K562 (cell line): Measurements from ENCODE around the gene LRP1B. TPM values are rescaled to one million over a fixed set of nuclear protein-coding genes. Genes with fewer than 3 reads are reported as not detected.

Experiments used
- ATAC-seq: fragments of 200-7000 bp; cut with Tn5 transposase; 3 replicates; pipeline ENCODE4 v1.9.1; 2020; ENCODE audit warnings: moderate library complexity
- BruUV-seq: library from RNA; stranded (reverse); fragments of 400-500 nt; replicated peaks from 2 replicates; lab custom pipeline; 2021; lab: Mats Ljungman, UMichigan
- CTCF ChIA-PET: fragments of 300-600 bp; formaldehyde crosslinking; extraction: SDS; loops from one replicate; lab custom pipeline; 2021; ENCODE audit warnings: low intra/inter-chr PET ratio; lab: Yijun Ruan, JAX
- POLR2A ChIA-PET: fragments of 300-600, 350-650 bp; sonication (Branson Sonifier 250); formaldehyde crosslinking; extraction: SDS; loops from one replicate; lab custom pipeline; 2021; ENCODE audit warnings: antibody characterized with exemption, inconsistent platforms; lab: Yijun Ruan, JAX
- DNase-seq, 4 experiments: peaks; one replicate each; pipeline versions ENCODE4 v3.0.0 to v3.0.0-alpha.2; 2011 to 2018; ENCODE audit warnings: low spot score in 3 of 4, mixed read lengths in 3 of 4; ENCODE audit errors: extremely low read depth in 1 of 4
- FAIRE-seq: peaks from 2 replicates; lab custom pipeline; 2011; peaks lifted over from hg19 to GRCh38; lab: Jason Lieb, UNC
- H2AFZ ChIP-seq: 2 replicates; pipeline ENCODE4 v1.6.0; 2011; ENCODE audit warnings: low read depth, low read length, control low read depth, inconsistent platforms
- H3K27ac ChIP-seq: fragments of 200-600 bp; 3 replicates; pipeline ENCODE4 v1.8.0; 2011; ENCODE audit warnings: low read depth, mild to moderate bottlenecking, control low read depth, inconsistent platforms, low read length, moderate library complexity, mixed read lengths; ENCODE audit errors: extremely low read depth
- H3K27me3 ChIP-seq, 2 experiments: fragments of 300-600 bp in 1 of 2; 2 replicates in 1 of 2; 3 replicates in 1 of 2; pipeline versions ENCODE4 v1.6.0 to v1.8.0; 2011; ENCODE audit warnings: inconsistent platforms in 2 of 2, low read length in 2 of 2, mild to moderate bottlenecking in 1 of 2, mixed read lengths in 1 of 2, moderate library complexity in 1 of 2; ENCODE audit not compliant: control insufficient read depth in 2 of 2, insufficient read depth in 2 of 2
- H3K36me3 ChIP-seq: fragments of 300-600 bp; 3 replicates; pipeline ENCODE4 v1.8.0; 2011; ENCODE audit warnings: mild to moderate bottlenecking, low read length, inconsistent platforms; ENCODE audit not compliant: control insufficient read depth, insufficient read depth
- H3K4me1 ChIP-seq, 2 experiments: fragments of 200-600 bp in 1 of 2; replicated peaks in 1 of 2; 2 replicates in 1 of 2; 3 replicates in 1 of 2; pipeline versions ENCODE4 v1.5.1 to v1.8.0; 2011; ENCODE audit warnings: inconsistent platforms in 2 of 2, low read length in 2 of 2, mild to moderate bottlenecking in 1 of 2, mixed read lengths in 1 of 2, moderate library complexity in 1 of 2; ENCODE audit not compliant: control insufficient read depth in 2 of 2, insufficient read depth in 2 of 2
- H3K4me2 ChIP-seq: 2 replicates; pipeline ENCODE4 v1.6.1; 2011; ENCODE audit warnings: low read length, control low read depth, inconsistent platforms, mixed read lengths; ENCODE audit not compliant: insufficient read depth
- H3K4me3 ChIP-seq: fragments of 200-600 bp; sonication (generic), shearing (Covaris generic); 2 replicates; pipeline ENCODE4 v1.5.1; 2016; ENCODE audit warnings: control low read depth, inconsistent platforms
- H3K79me2 ChIP-seq: fragments of 200-600 bp; 3 replicates; pipeline ENCODE4 v1.8.0; 2011; ENCODE audit warnings: low read length, inconsistent platforms; ENCODE audit not compliant: control insufficient read depth, insufficient read depth
- H3K9ac ChIP-seq, 2 experiments: 2 replicates each; pipeline versions ENCODE4 v1.6.0 to v1.6.1; 2011; ENCODE audit warnings: low read depth in 2 of 2, low read length in 2 of 2, control low read depth in 1 of 2, inconsistent platforms in 1 of 2, mild to moderate bottlenecking in 1 of 2, mixed read lengths in 1 of 2; ENCODE audit not compliant: insufficient read depth in 1 of 2
- H3K9me1 ChIP-seq: one replicate; pipeline ENCODE4 v1.6.0; 2011; ENCODE audit warnings: inconsistent platforms, mild to moderate bottlenecking, low read length, moderate library complexity; ENCODE audit not compliant: control insufficient read depth, insufficient read depth
- H3K9me3 ChIP-seq: replicated peaks from 2 replicates; pipeline ENCODE4 v1.5.1; 2011; ENCODE audit warnings: low read depth, low read length, inconsistent platforms; ENCODE audit not compliant: control insufficient read depth, insufficient read depth
- H4K20me1 ChIP-seq: replicated peaks from 2 replicates; pipeline ENCODE4 v1.6.1; 2011; ENCODE audit warnings: low read length, inconsistent platforms, mixed read lengths; ENCODE audit not compliant: control insufficient read depth, insufficient read depth
- CCAR2 ChIP-seq: fragments of 200-400 bp; formaldehyde crosslinking; IDR thresholded peaks from 2 replicates; pipeline ENCODE4 v1.6.1; 2017; ENCODE audit warnings: mild to moderate bottlenecking, low read depth, low read length
- KLF10 ChIP-seq: fragments of 250-450 bp; sonication (Bioruptor Pico); IDR thresholded peaks from 2 replicates; pipeline ENCODE4 v1.6.1; 2021; ENCODE audit warnings: matching md5 sums
- NFATC3 ChIP-seq: fragments of 450-650 bp; IDR thresholded peaks from 2 replicates; pipeline ENCODE4 v1.6.1; 2017; ENCODE audit warnings: mild to moderate bottlenecking
- OTX1 ChIP-seq: fragments of 450-650 bp; formaldehyde crosslinking; IDR thresholded peaks from 2 replicates; pipeline ENCODE4 v1.4.0; 2022; ENCODE audit warnings: mild to moderate bottlenecking
- ZNF589 ChIP-seq: fragments of 200-800 bp; sonication (Bioruptor generic); IDR thresholded peaks from 2 replicates; pipeline ENCODE4 v1.6.1; 2016; ENCODE audit warnings: low read depth, missing genetic modification characterization, missing compliant biosample characterization
- in situ Hi-C: fragments of 300-500 bp; cut with MboI; formaldehyde crosslinking; loops from 4 replicates; pipeline ENCODE4 v1.15.0; 2018; ENCODE audit warnings: inconsistent platforms, mixed read lengths
- intact Hi-C: fragments of 100-400 bp; cut with micrococcal nuclease; formaldehyde crosslinking; loops from 2 replicates; pipeline ENCODE4 v1.14.2; 2022
- polyA plus RNA-seq, 8 experiments: library from polyadenylated mRNA; depleted of rRNA in 4 of 8; stranded (reverse) in 5 of 8; unstranded in 3 of 8; fragments of >200 nt; fragmentation: Nextera tagmentation in 2 of 8; fragmentation: Illumina TruSeq in 1 of 8; extraction: Ambion mirVana in 2 of 8; extraction: Trizol in 1 of 8; gene quantifications; 2 replicates each; pipeline versions ENCODE4 v1.2.1 to v1.2.3, GENCODE V29; 2011 to 2014; ENCODE audit warnings: inconsistent platforms in 1 of 8, missing spikeins in 1 of 8
- total RNA-seq, 7 experiments: library from RNA; depleted of rRNA in 6 of 7; stranded (reverse); fragments of >200 nt in 6 of 7; fragmentation: Illumina TruSeq in 2 of 7; extraction: Trizol in 2 of 7; gene quantifications; 2 replicates each; pipeline versions ENCODE4 v1.2.1 to v1.2.3, GENCODE V29; 2011 to 2021; ENCODE audit warnings: low replicate concordance in 1 of 7
- TF ChIP-seq, protein P1 (sequence below): sonication (generic); formaldehyde crosslinking; IDR thresholded peaks from 2 replicates; pipeline ENCODE4 v1.8.1; 2023; ENCODE audit warnings: missing genetic modification reagents, mild to moderate bottlenecking, borderline replicate concordance

Gene LRP1B
- total and polyA plus RNA-seq, 9 of the 15 experiments (the other 6 are each of a cell fraction or from before 2014, with no cell fraction given), result not detected

- TF ChIP-seq, protein P1, sequence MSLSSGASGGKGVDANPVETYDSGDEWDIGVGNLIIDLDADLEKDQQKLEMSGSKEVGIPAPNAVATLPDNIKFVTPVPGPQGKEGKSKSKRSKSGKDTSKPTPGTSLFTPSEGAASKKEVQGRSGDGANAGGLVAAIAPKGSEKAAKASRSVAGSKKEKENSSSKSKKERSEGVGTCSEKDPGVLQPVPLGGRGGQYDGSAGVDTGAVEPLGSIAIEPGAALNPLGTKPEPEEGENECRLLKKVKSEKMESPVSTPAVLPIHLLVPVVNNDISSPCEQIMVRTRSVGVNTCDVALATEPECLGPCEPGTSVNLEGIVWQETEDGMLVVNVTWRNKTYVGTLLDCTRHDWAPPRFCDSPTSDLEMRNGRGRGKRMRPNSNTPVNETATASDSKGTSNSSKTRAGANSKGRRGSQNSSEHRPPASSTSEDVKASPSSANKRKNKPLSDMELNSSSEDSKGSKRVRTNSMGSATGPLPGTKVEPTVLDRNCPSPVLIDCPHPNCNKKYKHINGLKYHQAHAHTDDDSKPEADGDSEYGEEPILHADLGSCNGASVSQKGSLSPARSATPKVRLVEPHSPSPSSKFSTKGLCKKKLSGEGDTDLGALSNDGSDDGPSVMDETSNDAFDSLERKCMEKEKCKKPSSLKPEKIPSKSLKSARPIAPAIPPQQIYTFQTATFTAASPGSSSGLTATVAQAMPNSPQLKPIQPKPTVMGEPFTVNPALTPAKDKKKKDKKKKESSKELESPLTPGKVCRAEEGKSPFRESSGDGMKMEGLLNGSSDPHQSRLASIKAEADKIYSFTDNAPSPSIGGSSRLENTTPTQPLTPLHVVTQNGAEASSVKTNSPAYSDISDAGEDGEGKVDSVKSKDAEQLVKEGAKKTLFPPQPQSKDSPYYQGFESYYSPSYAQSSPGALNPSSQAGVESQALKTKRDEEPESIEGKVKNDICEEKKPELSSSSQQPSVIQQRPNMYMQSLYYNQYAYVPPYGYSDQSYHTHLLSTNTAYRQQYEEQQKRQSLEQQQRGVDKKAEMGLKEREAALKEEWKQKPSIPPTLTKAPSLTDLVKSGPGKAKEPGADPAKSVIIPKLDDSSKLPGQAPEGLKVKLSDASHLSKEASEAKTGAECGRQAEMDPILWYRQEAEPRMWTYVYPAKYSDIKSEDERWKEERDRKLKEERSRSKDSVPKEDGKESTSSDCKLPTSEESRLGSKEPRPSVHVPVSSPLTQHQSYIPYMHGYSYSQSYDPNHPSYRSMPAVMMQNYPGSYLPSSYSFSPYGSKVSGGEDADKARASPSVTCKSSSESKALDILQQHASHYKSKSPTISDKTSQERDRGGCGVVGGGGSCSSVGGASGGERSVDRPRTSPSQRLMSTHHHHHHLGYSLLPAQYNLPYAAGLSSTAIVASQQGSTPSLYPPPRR (CRISPR knock-in tag), result no peak
- TF ChIP-seq OTX1, result no peak
Observed at GRCh38 chr2:142127248-142127647, 3.6 kb downstream of the LRP1B start (continued).

DNA sequence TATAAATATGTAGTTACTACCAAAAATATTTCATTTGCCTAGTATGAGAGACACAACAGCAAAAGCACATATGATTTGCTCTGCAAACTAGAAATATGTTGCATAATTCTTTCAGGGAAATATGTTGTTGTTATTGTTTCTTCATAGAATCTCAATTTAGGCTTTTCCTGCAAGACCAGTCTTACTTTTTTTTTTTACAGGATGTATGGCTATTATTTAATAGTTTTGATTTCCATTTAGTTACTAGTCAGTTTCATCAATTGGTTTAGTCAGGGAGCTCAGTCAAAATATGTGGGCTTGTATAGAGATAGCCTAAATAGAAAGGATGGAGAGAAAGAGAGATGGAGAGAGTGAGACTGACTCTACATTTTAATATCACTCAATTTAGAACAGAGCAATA, 6.1 kb downstream of the LRP1B start:
- no TSS peak for BruUV-seq
- Histone ChIP-seq H3K4me1 (no peaks in the 10 kb centered on the region), H2AFZ (no peak overlapping the region), H4K20me1 (no peaks in the 10 kb centered on the region), H3K9ac (no peak overlapping the region), H3K27ac (no peak overlapping the region), H3K4me3 (no peak overlapping the region), H3K4me2 (no peak overlapping the region), H3K9me3 (no peaks in the 10 kb centered on the region; the same call in 1 of the 2 replicates), H3K9me1 (no peaks in the 10 kb centered on the region), H3K27me3 (no peaks in the 10 kb centered on the region), H3K79me2 (no peaks in the 10 kb centered on the region), H3K36me3 (no peaks in the 10 kb centered on the region)
- in situ Hi-C loops, result no loop called here
- POLR2A ChIA-PET, result no interaction called here
- CTCF ChIA-PET, result no interaction called here
- intact Hi-C loops, result no loop called here
- FAIRE-seq (no peak), ATAC-seq (no peak), DNase-seq (no peak)
- TF ChIP-seq ZNF589 (CRISPR knock-in tag), result no peak
- TF ChIP-seq KLF10 (CRISPR knock-in tag), result no peak
- no peak for TF ChIP-seq NFATC3
- no peak for TF ChIP-seq CCAR2
